Posterior vena cava (tissue), 2 donors: ENCODE results near the gene SDK1. TPM values are rescaled to one million over a fixed set of nuclear protein-coding genes. Genes with fewer than 3 reads are reported as not detected.

ENCODE experiments used
- DNase-seq: peaks from one replicate; pipeline ENCODE4 v3.0.0-alpha.2; 2020; ENCODE audit warnings: low spot score
- intact Hi-C, 2 donors: fragments of 100-400 bp; cut with DNase I; formaldehyde crosslinking; loops; one replicate each; pipeline versions ENCODE4 v1.14.1 to v1.14.2; 2022 to 2023
- total RNA-seq, 2 donors: library from RNA; stranded (reverse); fragmentation: NEBNext Ultra II Directional; extraction: Animal tissue kit (Norgen Biotek cat#: 25700); gene quantifications; one replicate each; pipeline ENCODE4 v1.2.1, GENCODE V29; 2021
- donor health status: DM: yes; HTN: yes; CAD: no.
- donor health status: DM: yes; HTN: yes; CAD: no.

SDK1 gene
- total RNA-seq, 2 donors from 2014 or later = 14.4 to 18.3 TPM

GRCh38 chr7:4170997-4171786 is 870.1 kb downstream of the SDK1 start:
- no peak for DNase-seq
- intact Hi-C loops = no loop called here

- no peak for DNase-seq
- intact Hi-C loops = no loop called here
These were observed 871.8 kb downstream of the SDK1 start for GRCh38 chr7:4172883-4173282.

- no peak for DNase-seq
- intact Hi-C loops = no loop called here
These were observed 872.6 kb downstream of the SDK1 start for GRCh38 chr7:4173615-4174014.

- intact Hi-C loops = no loop called here
- DNase-seq = no peak
These were observed 873.0 kb downstream of the SDK1 start for GRCh38 chr7:4174016-4174415.

DNA sequence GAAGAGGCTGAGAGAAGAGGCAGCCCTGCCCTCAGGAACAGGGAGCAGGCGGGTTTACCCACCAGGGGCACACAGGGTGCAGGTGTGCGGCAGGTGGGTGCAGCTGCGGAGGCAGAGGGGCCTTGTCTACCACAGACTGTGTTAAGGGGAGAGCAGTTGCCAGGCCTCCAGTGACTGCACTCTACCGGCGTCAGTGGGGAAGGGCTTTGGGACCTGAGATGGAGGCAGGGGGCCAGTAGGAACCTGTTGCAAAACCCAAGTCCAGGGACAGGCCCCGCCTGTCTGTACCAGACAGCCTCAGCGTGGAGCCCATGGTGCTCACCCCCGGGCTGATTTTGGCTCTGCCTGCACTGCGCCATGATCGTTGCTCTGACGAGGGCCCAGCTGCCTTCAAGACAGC is 873.4 kb downstream of the SDK1 start:
- no peak for DNase-seq
- intact Hi-C loops = no loop called here

DNA sequence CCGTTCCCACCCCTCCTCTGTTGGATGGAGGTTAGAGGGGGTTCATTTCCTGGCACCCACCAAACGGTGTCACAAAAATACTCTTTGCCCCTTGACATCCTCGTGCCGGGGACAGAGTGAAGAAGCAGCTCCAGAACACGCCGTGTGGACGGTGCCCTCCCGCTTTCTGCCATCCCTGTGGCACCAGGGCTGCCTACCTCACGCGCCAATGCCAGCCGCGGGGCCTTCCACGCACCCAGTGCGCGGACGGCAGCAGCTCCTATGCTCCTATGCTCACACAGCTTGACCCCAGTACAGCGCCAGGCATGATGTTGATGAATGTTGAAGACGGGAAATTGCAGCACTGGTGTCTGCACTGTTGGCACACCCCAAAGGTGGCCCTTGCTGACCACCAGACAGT is 873.8 kb downstream of the SDK1 start:
- intact Hi-C loops = no loop called here
- no peak for DNase-seq

DNA sequence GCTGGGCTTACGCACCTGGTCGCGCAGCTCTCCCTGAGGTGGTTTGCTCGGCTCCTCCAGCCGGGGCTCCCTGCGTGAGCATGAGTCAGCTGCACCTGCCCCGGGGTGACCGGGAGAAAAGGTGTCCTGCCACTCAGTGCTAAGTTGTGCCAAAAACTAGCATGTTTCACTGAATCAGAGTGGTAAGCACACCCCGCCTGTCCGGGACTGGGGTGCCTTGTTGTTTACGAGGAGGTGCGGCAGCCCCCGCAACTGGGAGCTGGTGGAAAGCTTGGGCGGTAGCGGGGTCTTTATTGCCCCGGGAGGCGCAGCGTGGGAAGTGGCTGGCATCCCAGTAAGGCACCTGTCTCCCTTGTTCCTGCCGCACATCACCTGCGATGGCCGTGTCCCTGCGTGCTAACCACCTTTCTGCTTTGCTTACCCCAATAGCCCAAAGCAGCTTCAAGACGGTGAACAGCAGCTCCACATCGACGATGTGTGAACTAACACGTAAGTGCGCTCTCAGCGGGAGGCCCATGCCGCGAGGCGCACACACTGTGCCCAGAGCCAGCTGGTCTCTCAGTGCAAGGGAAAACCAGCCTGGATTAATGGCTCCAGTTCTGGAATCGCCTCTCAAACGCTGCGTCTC is 874.4 kb downstream of the SDK1 start:
- no peak for DNase-seq
- intact Hi-C loops = no loop called here

- no peak for DNase-seq
- intact Hi-C loops = no loop called here
These were observed 875.9 kb downstream of the SDK1 start for GRCh38 chr7:4177001-4177400.

GRCh38 chr7:4178416-4178815 is 877.4 kb downstream of the SDK1 start:
- DNase-seq = no peak
- intact Hi-C loops = no loop called here

DNA sequence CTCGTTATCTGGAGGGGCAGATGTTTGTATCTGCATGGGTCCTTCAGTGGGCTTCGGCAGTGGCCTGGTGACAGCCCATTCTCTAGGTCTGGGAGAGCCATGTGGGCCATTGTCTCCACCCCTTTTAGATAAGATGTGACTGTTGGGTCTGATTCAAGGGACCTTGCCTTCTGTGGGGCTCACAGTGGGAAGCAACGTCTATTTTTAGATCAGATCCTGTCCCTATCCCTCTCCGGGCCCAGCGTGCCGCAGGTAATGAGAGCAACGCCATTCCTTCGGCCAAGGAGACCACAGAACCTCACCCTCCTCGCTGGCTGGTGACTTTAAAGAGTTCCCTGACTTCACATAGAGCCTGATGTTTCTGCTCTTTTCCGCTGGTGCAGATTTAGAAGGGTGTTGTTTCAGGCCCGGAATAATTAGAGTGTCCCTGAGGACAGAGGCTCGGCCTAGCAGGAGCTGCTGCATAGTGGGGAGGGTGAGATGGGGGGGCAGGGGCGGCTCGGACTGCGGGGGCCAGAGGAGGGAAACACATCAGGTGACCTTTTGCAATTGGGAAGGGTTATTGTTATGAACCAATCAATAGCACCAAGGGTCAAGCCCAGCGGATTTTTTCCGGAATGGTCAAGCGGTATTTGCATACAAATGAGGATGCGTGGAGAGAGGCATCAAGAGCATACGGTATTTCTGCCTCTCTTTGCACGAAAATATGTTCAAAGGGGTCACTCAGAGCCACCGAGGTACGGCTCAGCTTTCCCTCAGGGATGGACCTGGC is 878.0 kb downstream of the SDK1 start:
- DNase-seq = no peak
- intact Hi-C loops = no loop called here

- intact Hi-C loops = no loop called here
- DNase-seq = no peak
These were observed 878.8 kb downstream of the SDK1 start for GRCh38 chr7:4179688-4180380.

GRCh38 chr7:4181446-4181845 is 880.4 kb downstream of the SDK1 start:
- intact Hi-C loops = no loop called here
- no peak for DNase-seq

DNA sequence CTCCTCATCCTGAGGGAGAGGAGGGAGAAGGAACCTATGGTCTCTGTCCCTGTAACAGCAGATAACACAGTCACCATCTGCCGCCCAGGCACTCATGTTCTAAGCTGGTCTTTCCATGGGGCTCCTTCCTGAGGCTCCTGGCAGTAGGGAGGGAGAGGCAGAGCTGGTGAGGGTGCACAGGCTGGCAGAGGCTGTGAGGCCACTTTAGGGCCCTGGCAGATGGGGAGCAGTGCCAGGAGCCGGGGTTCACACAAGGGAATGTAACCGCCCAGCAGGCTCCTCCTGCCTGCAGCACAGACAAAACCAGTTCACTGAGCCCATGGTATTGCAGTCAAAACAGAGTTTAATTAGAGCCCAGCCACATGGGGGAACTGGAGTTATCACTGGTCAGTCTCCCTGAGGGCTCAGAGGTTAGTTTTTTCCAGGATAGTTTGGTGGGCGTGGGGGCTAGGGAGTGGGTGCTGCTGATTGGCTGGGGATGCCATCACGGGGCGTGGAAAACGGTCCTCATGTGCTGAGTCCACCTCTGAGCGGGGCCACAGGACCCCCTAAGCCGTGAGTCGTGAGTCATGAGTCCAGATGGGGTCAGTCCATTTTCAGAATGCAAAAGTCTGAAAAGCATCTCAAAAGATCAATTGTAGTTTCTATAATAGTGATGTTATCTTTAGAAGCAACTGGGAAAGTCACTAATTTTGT is 881.7 kb downstream of the SDK1 start:
- no peak for DNase-seq
- intact Hi-C loops = no loop called here

GRCh38 chr7:4184653-4185052 is 883.6 kb downstream of the SDK1 start:
- no peak for DNase-seq
- intact Hi-C loops = no loop called here

DNA sequence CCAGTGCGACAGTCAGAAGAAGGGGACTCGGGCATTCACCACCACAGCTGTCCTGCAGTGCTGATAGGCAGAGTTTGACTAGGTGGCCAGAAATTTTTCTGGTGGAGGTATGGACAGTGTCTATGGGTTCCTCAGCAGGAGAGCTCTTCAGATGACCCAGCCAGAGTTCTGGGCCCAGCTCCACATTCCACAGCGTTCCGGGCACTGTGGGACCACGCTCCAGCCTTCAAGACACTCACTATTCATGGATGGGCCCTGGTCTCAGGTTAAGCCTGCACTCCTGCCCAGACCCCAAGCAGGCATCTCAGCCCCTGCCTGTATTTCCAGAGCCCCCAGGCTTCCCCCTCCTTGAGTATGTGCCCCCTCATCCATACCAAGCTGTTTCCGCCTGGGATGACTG is 884.1 kb downstream of the SDK1 start:
- intact Hi-C loops = no loop called here
- DNase-seq = no peak

DNA sequence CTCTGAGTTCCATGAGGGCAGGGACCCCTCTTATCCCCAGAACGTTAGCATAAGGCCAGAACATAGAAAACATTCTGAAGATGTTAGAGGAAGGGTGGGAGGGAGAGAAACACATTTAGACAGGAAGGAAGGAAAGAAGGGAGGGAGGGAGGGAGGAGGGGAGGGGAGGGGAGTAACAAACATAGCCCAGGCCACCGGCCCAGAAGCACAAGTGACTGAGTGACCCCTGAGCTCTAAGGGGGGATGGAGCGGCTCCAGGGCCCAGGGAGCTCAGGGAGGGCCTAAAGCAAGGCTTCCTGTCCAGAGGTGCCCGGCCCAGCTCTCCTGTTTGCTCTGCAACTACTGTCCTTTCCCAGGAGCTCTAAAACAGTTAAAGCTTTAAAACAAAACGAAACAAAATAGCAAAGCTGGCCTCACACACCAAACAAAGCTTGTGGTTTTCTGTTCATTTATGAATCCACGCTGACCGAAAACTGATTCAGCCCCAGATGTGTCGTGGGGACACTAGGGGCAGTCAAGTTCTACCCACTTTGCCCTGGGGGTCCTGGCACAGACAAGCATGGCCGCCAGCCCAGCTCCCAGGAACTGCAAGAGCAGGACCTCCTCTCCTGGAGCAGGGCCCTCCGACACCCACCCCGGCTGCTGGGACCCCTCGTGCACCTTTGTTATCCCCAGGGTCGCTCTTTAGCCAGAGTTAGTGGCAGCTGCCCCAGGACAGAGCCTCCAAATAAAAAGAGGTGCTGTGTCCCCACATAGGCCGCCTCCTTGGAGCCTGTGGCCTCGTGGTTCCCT is 884.9 kb downstream of the SDK1 start:
- no peak for DNase-seq
- intact Hi-C loops = no loop called here

- DNase-seq = no peak
- intact Hi-C loops = no loop called here
These were observed 885.4 kb downstream of the SDK1 start for GRCh38 chr7:4186513-4186780.

DNA sequence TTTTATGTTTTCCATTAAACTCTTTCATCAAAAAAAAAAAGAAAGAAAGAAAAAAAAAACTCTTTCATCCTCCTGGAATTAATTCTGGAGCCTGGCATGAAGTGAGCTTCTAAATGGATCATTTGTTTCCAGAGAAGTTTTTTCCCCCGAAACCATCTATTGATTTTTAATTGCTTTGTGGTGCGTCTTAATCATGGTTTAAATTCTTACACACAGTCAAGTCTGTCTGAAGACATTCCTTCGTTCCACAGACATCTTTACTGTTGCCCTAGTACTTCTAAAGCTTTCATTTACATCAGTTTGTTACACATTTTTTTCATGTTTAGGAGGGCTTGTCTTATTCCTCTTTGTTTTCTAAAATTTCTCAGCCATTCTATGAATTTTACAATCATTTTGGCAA is 887.6 kb downstream of the SDK1 start:
- no peak for DNase-seq
- intact Hi-C loops = no loop called here

- DNase-seq = peak; percentile 90
- intact Hi-C loops = no loop called here
These were observed 888.1 kb downstream of the SDK1 start for GRCh38 chr7:4189131-4189570.
